Left ventricle myocardium inferior (tissue), 1 donor: ENCODE data around the gene SFXN5. TPM values are rescaled to one million over a fixed set of nuclear protein-coding genes. Genes with fewer than 3 reads are reported as not detected.

Source experiments
- DNase-seq: peaks from one replicate; pipeline ENCODE4 v3.0.0-alpha.2; 2020
- H3K27ac ChIP-seq: fragments of 200-600 bp; replicated peaks from 2 replicates; pipeline ENCODE4 v1.8.0; 2021
- H3K27me3 ChIP-seq: fragments of 200-600 bp; 2 replicates; pipeline ENCODE4 v1.8.0; 2021; ENCODE audit warnings: low read depth
- H3K36me3 ChIP-seq: fragments of 200-600 bp; 2 replicates; pipeline ENCODE4 v1.8.0; 2021
- H3K4me1 ChIP-seq: fragments of 200-600 bp; 2 replicates; pipeline ENCODE4 v1.8.0; 2021
- H3K4me3 ChIP-seq: fragments of 200-600 bp; 2 replicates; pipeline ENCODE4 v1.8.0; 2021; ENCODE audit warnings: mild to moderate bottlenecking, moderate library complexity
- H3K9me3 ChIP-seq: fragments of 200-600 bp; replicated peaks from 2 replicates; pipeline ENCODE4 v1.8.0; 2021
- CTCF ChIP-seq: fragments of 200-600 bp; IDR thresholded peaks from 2 replicates; pipeline ENCODE4 v1.8.0; 2021; ENCODE audit warnings: antibody characterized with exemption, mild to moderate bottlenecking, borderline replicate concordance
- intact Hi-C: fragments of 100-400 bp; cut with micrococcal nuclease; formaldehyde crosslinking; loops from one replicate; pipeline ENCODE4 v1.11.0; 2022
- total RNA-seq: library from RNA; stranded (reverse); fragmentation: NEBNext Ultra II Directional; extraction: Animal tissue kit (Norgen Biotek cat#: 25700); gene quantifications from one replicate; pipeline ENCODE4 v1.2.1, GENCODE V29; 2021
- donor health status: DM: no; HTN: yes; CAD: no; lungs with severe emphysema.

SFXN5 gene
- total RNA-seq, 1 donor from 2014 or later = 9.9 TPM

GRCh38 chr2:72895759-72896281 lies 175.7 kb downstream of the SFXN5 start:
- H3K36me3 ChIP-seq = peaks cover 13% of the 10 kb centered on the region
- peaks cover 67% of the 10 kb centered on the region for H3K27me3 ChIP-seq
- no peak for DNase-seq
- H3K9me3 ChIP-seq = no peaks in the 10 kb centered on the region
- H3K4me1 ChIP-seq = peaks cover 19% of the 10 kb centered on the region
- no peak for TF ChIP-seq CTCF
- H3K4me3 ChIP-seq = peak overlapping the region; percentile 34
- intact Hi-C loops = loop anchor here (10.0 kb wide), 1 partner anchor 79 kb away; no protein-coding TSS in a partner anchor
- no peak overlapping the region for H3K27ac ChIP-seq

- intact Hi-C loops = loop anchor here (10.0 kb wide), 1 partner anchor 80 kb away; no protein-coding TSS in a partner anchor
- peaks cover 18% of the 10 kb centered on the region for H3K36me3 ChIP-seq
- H3K27me3 ChIP-seq = peaks cover 60% of the 10 kb centered on the region
- no peak for TF ChIP-seq CTCF
- H3K4me1 ChIP-seq = peaks cover 20% of the 10 kb centered on the region
- no peak for DNase-seq
- no peak overlapping the region for H3K4me3 ChIP-seq
- no peak overlapping the region for H3K27ac ChIP-seq
- H3K9me3 ChIP-seq = no peaks in the 10 kb centered on the region
Observed at GRCh38 chr2:72895154-72895553, 176.4 kb downstream of the SFXN5 start.

- no peak overlapping the region for H3K4me3 ChIP-seq
- peaks cover 54% of the 10 kb centered on the region for H3K27me3 ChIP-seq
- TF ChIP-seq CTCF = no peak
- no peak overlapping the region for H3K27ac ChIP-seq
- no peak for DNase-seq
- intact Hi-C loops = loop anchor here (5.0 to 10.0 kb wide), 2 partner anchors 80 to 268 kb away; no protein-coding TSS in a partner anchor
- peaks cover 26% of the 10 kb centered on the region for H3K4me1 ChIP-seq
- H3K36me3 ChIP-seq = peaks cover 22% of the 10 kb centered on the region
- H3K9me3 ChIP-seq = no peaks in the 10 kb centered on the region
Observed at GRCh38 chr2:72894514-72894913, 177.0 kb downstream of the SFXN5 start.

GRCh38 chr2:72893594-72894319 lies 177.8 kb downstream of the SFXN5 start:
- Histone ChIP-seq H3K36me3 (peaks cover 22% of the 10 kb centered on the region), H3K4me3 (no peak overlapping the region), H3K27me3 (peaks cover 47% of the 10 kb centered on the region), H3K27ac (no peak overlapping the region), H3K4me1 (peaks cover 34% of the 10 kb centered on the region), H3K9me3 (no peaks in the 10 kb centered on the region)
- intact Hi-C loops = loop anchor here (5.0 to 10.0 kb wide), 2 partner anchors 81 to 269 kb away; no protein-coding TSS in a partner anchor
- DNase-seq = peak; percentile 36
- TF ChIP-seq CTCF = peak; percentile 72

GRCh38 chr2:72892506-72893173 lies 178.9 kb downstream of the SFXN5 start:
- Histone ChIP-seq H3K4me1 (peaks cover 45% of the 10 kb centered on the region), H3K27ac (no peak overlapping the region), H3K4me3 (no peak overlapping the region), H3K27me3 (peaks cover 36% of the 10 kb centered on the region), H3K36me3 (peaks cover 22% of the 10 kb centered on the region), H3K9me3 (no peaks in the 10 kb centered on the region)
- peak; percentile 64 for DNase-seq
- TF ChIP-seq CTCF = peak; percentile 81
- intact Hi-C loops = loop anchor here (5.0 to 10.0 kb wide), 2 partner anchors 82 to 270 kb away; no protein-coding TSS in a partner anchor

Other genes with a start within 250 kb of the SFXN5 start
- 139 TPM for gene EXOC6B, start 245.7 kb downstream of the SFXN5 start, total RNA-seq
- gene SPR, start 184.3 kb downstream of the SFXN5 start, total RNA-seq = 53.5 TPM
- not detected for gene EMX1, start 154.2 kb downstream of the SFXN5 start, total RNA-seq
- 21.8 TPM for gene RAB11FIP5, start 41.2 kb upstream of the SFXN5 start, total RNA-seq
- gene NOTO, start 130.9 kb upstream of the SFXN5 start, total RNA-seq = not detected
- 18.2 TPM for gene SMYD5, start 142.5 kb upstream of the SFXN5 start, total RNA-seq
- gene PRADC1, start 161.5 kb upstream of the SFXN5 start, total RNA-seq = 97.4 TPM
- 197 TPM for gene CCT7, start 162.6 kb upstream of the SFXN5 start, total RNA-seq
- gene FBXO41, start 212.8 kb upstream of the SFXN5 start, total RNA-seq = 0.55 TPM
- gene EGR4, start 221.8 kb upstream of the SFXN5 start, total RNA-seq = not detected